Astrocyte of the hippocampus (primary cell): ENCODE results near the gene NFYA.
A peak's percentile ranks its signal among the peaks of the same experiment; 100 is the strongest.

Experiments used
- DNase-seq: peaks from one replicate; pipeline ENCODE4 v3.0.0; 2011; ENCODE audit warnings: low read depth, low spot score

The NFYA gene

DNA sequence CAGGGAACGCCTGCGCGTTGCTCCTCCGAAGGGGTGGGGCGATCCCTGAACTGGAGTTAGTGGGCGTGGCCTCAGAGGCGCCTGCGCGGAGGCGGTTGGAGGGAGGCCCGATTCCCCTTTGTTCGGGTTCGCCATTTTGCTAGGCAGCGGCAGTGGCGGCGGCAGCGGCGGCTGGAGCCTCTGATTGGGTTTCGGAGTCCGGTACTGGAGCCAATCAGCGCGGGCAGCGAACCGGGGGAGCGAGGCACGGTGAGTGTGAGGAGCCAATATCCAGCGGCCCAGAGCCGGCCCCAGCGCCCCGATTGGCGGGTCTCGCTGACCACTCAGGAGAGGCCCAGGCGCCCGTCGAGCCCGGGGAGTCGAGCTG is at the start of gene NFYA:
TSS of gene NFYA (plus strand) at position 139 of the 367 bp plus-strand sequence. CDS start 6,116 bp downstream, outside the sequence.
- DNase-seq, result no peak

- DNase-seq, result no peak
Measured at GRCh38 chr6:41023114-41023513, 49.7 kb upstream of the NFYA start.

GRCh38 chr6:41025966-41026530 is 46.7 kb upstream of the NFYA start:
- no peak for DNase-seq

DNA sequence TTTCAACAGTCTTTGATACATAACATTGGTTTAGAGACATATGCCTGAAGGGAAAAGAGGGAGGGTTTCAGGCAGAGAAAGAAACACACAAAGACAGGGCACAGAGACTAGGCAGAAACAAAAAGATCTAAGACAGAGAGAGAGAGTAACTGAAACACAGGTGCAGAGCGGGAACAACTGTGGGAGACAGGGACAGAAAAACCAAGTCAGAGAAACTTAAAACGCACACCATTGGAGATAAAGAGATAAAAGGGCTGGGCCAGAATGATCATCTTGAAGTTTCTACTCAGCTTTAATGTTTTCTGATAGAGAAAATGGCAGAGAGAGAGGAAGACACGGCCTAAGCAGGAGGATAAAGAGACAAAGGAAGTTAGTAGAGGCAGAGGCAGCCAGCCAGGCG is 45.5 kb upstream of the NFYA start:
- no peak for DNase-seq

GRCh38 chr6:41027799-41028560 is 44.8 kb upstream of the NFYA start:
- DNase-seq, result peak; percentile 92

DNA sequence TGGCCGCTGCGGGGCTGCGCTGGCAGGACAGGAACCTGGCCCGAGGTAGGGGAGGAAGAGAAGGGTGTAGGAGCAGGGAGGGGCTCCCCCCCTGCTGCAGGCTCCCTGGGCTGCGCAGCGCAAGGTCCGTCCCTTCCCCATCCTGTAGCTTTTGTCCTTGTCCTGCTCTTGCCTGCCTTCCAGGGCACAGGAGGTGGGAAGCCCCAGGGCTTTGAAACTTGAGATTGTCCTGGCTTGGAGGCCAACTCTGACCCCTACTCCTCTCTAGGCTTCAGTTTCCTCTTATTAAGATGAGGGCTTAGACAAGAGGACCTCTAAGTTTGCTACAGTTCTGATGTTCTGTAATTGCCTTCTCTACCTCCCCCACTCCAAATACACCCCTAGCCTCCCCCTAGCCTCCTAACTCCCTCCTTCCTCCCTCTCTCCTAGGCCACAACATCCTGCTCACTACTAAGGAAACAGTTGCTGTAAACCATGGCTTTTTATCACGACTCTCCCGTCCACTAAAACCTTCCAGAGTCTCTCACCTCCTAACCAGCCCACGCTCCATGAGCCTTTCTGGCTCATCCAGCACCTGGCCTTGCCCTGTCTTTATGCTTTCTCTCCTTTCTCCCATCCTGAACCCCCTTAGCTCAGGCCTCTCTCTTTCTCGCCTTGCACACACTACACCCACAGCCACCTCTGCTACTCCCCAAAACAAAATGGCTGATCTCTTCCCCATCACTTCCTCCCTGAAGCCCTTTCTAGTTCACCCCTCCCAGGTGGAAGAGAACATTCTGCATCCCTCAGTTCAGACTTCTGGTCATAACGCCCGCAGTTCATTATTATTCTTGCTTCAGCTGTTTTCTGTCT is 44.0 kb upstream of the NFYA start:
- DNase-seq, result no peak

- DNase-seq, result no peak
Measured at GRCh38 chr6:41032830-41033229, 39.9 kb upstream of the NFYA start.

GRCh38 chr6:41033776-41034175 is 39.0 kb upstream of the NFYA start:
- DNase-seq, result no peak

DNA sequence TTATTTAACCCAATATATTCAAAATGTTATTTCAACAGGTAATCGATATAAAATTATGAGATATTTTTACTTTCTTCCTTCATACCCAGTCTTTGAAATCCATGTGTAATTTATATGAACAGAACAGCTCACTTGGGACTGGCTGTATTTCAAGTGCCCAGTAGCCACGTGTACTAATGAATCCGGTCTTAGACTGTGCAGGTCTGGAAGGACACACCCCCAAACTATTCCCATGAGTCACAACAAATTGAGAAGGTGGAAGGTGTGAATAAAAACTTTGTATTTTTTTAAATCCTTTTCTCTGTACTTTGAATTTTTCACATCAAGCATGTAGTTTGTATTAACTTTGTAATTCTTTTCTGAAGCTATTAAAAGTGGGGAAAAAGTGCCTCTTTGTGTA is 36.6 kb upstream of the NFYA start:
- DNase-seq, result peak; percentile 25

DNA sequence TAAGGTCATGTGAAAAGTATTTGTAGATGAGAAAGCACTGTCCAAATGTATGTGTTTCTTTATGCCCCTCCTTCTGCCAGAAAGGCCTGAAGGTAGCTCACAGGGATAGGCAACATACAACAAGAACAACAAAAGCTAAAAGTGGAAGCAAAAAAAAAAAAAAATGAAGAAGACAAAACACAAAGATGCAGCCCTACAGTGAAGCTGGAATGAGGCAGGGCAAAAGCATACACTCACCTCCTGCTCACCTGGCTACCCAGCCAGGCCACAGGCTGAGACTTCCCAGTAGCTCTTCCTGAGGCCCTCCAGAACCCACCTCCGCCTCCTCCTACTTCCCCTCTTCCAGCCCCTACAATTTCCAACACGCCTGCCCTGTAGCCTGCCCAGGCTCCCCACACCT is 36.2 kb upstream of the NFYA start:
- no peak for DNase-seq

- DNase-seq, result peak; percentile 32
Measured at GRCh38 chr6:41037107-41037900, 35.5 kb upstream of the NFYA start.

- no peak for DNase-seq
Measured at GRCh38 chr6:41038205-41038604, 34.6 kb upstream of the NFYA start.

DNA sequence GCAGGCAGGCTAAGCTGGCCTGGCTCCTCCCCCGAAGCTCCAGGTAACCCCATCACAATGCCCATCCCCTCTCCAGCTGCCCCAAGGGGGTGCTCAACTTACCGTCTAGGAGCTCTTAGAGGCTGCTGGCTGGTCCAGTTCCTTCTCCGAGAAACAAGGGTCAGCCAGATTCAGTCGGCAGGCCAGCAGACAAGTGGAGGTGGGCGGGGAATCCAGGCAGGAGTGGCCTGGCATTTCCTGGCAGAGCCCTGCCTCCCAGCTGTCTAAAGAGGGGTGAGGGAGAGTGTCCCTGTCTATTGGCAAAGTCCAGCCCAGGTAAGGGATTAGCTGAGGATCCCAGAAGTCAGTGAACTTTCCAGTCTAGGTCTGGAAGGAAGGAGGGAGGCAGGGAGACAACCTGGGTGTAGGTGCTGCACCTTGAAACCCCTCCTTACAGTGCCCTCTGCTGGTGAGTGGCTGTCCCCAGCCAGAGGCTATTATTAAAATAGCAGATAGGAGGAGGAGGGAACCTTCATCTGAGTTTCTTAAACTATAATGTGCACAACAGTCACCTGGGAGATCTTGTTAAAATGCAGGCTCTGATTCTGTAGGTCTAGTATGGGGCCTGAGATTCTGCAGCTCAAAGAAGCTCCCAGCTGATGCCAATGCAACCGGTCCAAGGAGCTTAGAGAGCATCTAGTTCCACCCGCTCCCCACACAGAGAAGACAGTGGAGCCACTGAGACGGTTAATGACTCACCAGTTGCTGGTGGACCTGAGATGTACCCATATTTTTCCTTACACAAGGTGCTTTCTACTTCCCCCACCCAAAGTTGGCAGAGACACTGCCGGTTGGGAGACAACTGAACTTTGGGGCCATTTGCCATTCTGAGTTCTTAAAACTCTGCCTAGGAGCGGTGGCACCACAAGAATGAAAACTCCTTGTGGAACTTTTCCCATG is 33.4 kb upstream of the NFYA start, which contains the start of gene UNC5CL:
TSS of gene UNC5CL (minus strand) at position 162 of the 939 bp plus-strand sequence. CDS start 4,147 bp downstream, outside the sequence.
- peak; percentile 38 for DNase-seq

DNA sequence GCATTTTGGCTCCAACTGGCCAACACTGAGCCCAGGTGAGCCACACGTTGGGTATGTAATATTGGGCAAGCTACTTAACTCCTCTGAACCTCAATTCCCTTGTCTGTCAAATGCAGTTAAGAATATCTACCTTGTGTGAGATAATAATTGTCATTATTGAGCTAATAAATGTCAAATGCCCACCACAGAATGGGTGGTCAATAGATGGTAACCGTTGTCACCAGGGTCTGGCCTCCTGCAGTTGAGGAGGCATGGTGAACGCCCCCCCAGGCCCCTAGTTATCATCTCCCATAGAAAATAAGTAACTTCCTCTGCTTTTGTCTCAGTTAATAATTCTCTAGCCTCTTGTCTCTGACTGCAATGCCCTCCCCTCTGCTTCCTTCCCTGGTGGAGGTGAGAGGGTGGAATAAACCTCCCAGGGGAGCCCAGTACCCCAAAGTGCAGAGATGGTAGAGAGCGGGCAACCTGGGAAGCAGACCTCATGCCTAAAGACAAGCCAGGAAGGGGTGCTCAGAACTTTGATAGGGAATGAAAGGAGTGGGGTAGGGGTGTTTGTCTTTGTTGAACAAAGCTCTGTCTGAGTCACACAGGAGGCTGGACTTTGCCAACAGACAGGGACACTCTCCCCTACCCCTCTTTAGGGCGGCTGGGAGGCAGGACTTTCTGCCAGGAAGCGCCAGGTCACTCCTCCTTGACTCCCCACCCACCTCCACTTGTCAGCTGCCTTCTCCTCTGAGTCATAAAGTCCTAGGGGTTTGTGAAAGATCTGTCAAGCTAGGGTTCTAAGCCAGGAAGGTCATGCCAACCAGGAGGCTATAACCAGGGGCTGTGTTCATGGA is 32.5 kb upstream of the NFYA start:
- DNase-seq, result peak; percentile 37

- no peak for DNase-seq
Measured at GRCh38 chr6:41040940-41041536, 31.7 kb upstream of the NFYA start.

GRCh38 chr6:41042226-41043055 is 30.3 kb upstream of the NFYA start, which contains the start of gene TSPO2:
Gene TSPO2, plus strand, starts transcription at chr6:41042467. Its CDS starts 519 bp downstream, at chr6:41042986.
- DNase-seq, result no peak

- no peak for DNase-seq
Measured at GRCh38 chr6:41043151-41043550, 29.6 kb upstream of the NFYA start.

GRCh38 chr6:41045664-41046063 is 27.1 kb upstream of the NFYA start:
- no peak for DNase-seq
